GM23338 (cell line): ENCODE data around the gene UBAP1L. TPM values are rescaled to one million over a fixed set of nuclear protein-coding genes. Genes with fewer than 3 reads are reported as not detected.

Source experiments
- ATAC-seq: fragments of 200-7000 bp; cut with Tn5 transposase; 3 replicates; pipeline ENCODE4 v1.9.1; 2020
- DNase-seq: peaks from one replicate; pipeline ENCODE4 v3.0.0-alpha.2; 2015; ENCODE audit warnings: low spot score
- H2AFZ ChIP-seq: fragments of 200-600 bp; sonication (generic); 2 replicates; pipeline ENCODE4 v1.8.0; 2016; ENCODE audit warnings: antibody characterized with exemption, mild to moderate bottlenecking, moderate library complexity
- H3F3A ChIP-seq: fragments of 200-600 bp; sonication (generic); replicated peaks from 2 replicates; pipeline ENCODE4 v1.8.0; 2017; ENCODE audit warnings: antibody characterized with exemption, mixed run types, low read depth
- H3K27ac ChIP-seq: fragments of 200-600 bp; sonication (generic); 2 replicates; pipeline ENCODE4 v1.6.1; 2016; ENCODE audit warnings: low read depth
- H3K27me3 ChIP-seq: fragments of 200-600 bp; sonication (generic); 2 replicates; pipeline ENCODE4 v1.8.0; 2016; ENCODE audit warnings: mild to moderate bottlenecking, mixed run types, moderate library complexity; ENCODE audit not compliant: insufficient read depth
- H3K36me3 ChIP-seq: fragments of 200-600 bp; sonication (generic); 2 replicates; pipeline ENCODE4 v1.8.0; 2016; ENCODE audit warnings: mild to moderate bottlenecking; ENCODE audit not compliant: insufficient read depth
- H3K4me1 ChIP-seq: fragments of 200-600 bp; sonication (generic); 2 replicates; pipeline ENCODE4 v1.8.0; 2016; ENCODE audit warnings: mild to moderate bottlenecking, moderate library complexity; ENCODE audit not compliant: insufficient read depth
- H3K4me2 ChIP-seq: fragments of 200-600 bp; sonication (generic); 2 replicates; pipeline ENCODE4 v1.7.1; 2017; ENCODE audit warnings: mixed run types
- H3K4me3 ChIP-seq: fragments of 200-600 bp; sonication (generic); 2 replicates; pipeline ENCODE4 v1.6.1; 2016; ENCODE audit warnings: mixed run types
- H3K79me2 ChIP-seq: fragments of 200-600 bp; sonication (generic); replicated peaks from 2 replicates; pipeline ENCODE4 v1.8.0; 2017; ENCODE audit warnings: mild to moderate bottlenecking; ENCODE audit not compliant: insufficient read depth
- H3K9me2 ChIP-seq: fragments of 200-600 bp; sonication (generic); 2 replicates; pipeline ENCODE4 v1.8.0; 2017; ENCODE audit not compliant: insufficient read depth
- H4K20me1 ChIP-seq: fragments of 200-600 bp; sonication (generic); replicated peaks from 2 replicates; pipeline ENCODE4 v1.8.0; 2017; ENCODE audit warnings: mild to moderate bottlenecking; ENCODE audit not compliant: insufficient read depth
- H3K27ac Mint-ChIP-seq: 2 replicates; pipeline ENCODE4 v1.8.0; 2020; ENCODE audit warnings: inconsistent platforms, mild to moderate bottlenecking, moderate library complexity, mixed read lengths
- H3K27me3 Mint-ChIP-seq: 3 replicates; pipeline ENCODE4 v1.8.0; 2022; ENCODE audit warnings: low read depth, mild to moderate bottlenecking, moderate library complexity, mixed read lengths, inconsistent platforms; ENCODE audit not compliant: insufficient read depth, poor library complexity
- H3K36me3 Mint-ChIP-seq: 3 replicates; pipeline ENCODE4 v1.8.0; 2021; ENCODE audit warnings: low read depth, mild to moderate bottlenecking, inconsistent platforms, moderate library complexity, mixed read lengths
- H3K4me1 Mint-ChIP-seq: 3 replicates; pipeline ENCODE4 v1.8.0; 2020; ENCODE audit warnings: mild to moderate bottlenecking, inconsistent platforms, mixed read lengths
- H3K4me3 Mint-ChIP-seq: 3 replicates; pipeline ENCODE4 v1.8.0; 2021; ENCODE audit warnings: moderate library complexity, mild to moderate bottlenecking, inconsistent platforms, mixed read lengths
- H3K9me3 Mint-ChIP-seq: 3 replicates; pipeline ENCODE4 v1.8.0; 2020; ENCODE audit warnings: moderate library complexity, mild to moderate bottlenecking, inconsistent platforms, mixed read lengths
- CREB1 ChIP-seq: fragments of 250-450 bp; sonication (Bioruptor Pico); IDR thresholded peaks from 2 replicates; pipeline ENCODE4 v1.5.0; 2020; ENCODE audit warnings: low read depth, mild to moderate bottlenecking, moderate library complexity
- CTCF ChIP-seq, 2 experiments: fragments of 200-600 bp in 1 of 2; sonication (generic) in 1 of 2; conservative IDR thresholded peaks; 2 replicates each; pipeline versions ENCODE4 v1.5.1 to v1.6.1; 2016 to 2017; ENCODE audit warnings: antibody characterized with exemption in 2 of 2, low read depth in 2 of 2, mild to moderate bottlenecking in 2 of 2, moderate library complexity in 1 of 2
- ETS1 ChIP-seq: IDR thresholded peaks from 2 replicates; pipeline ENCODE4 v1.6.1; 2016; ENCODE audit warnings: antibody characterized with exemption
- EZH2 ChIP-seq: fragments of 200-600 bp; sonication (generic); IDR thresholded peaks from one replicate; pipeline ENCODE4 v1.8.0; 2017; ENCODE audit warnings: antibody characterized with exemption, mild to moderate bottlenecking, low read depth; ENCODE audit not compliant: unreplicated experiment
- EZH2phosphoT487 ChIP-seq: fragments of 200-600 bp; sonication (generic); IDR thresholded peaks from one replicate; pipeline ENCODE4 v1.8.1; 2018; ENCODE audit warnings: antibody characterized with exemption; ENCODE audit not compliant: unreplicated experiment
- JUNB ChIP-seq: IDR thresholded peaks from one replicate; pipeline ENCODE4 v1.6.1; 2016; ENCODE audit warnings: antibody characterized with exemption; ENCODE audit not compliant: unreplicated experiment
- NANOG ChIP-seq: IDR thresholded peaks from 2 replicates; pipeline ENCODE4 v1.6.1; 2016; ENCODE audit warnings: antibody characterized with exemption, borderline replicate concordance
- POLR2AphosphoS5 ChIP-seq: IDR thresholded peaks from 2 replicates; pipeline ENCODE4 v1.6.1; 2016; ENCODE audit warnings: antibody characterized with exemption, low read depth
- REST ChIP-seq: IDR thresholded peaks from one replicate; pipeline ENCODE4 v1.6.1; 2018; ENCODE audit warnings: antibody characterized with exemption; ENCODE audit not compliant: unreplicated experiment
- STAT1 ChIP-seq: IDR thresholded peaks from one replicate; pipeline ENCODE4 v1.6.1; 2016; ENCODE audit warnings: antibody characterized with exemption; ENCODE audit not compliant: unreplicated experiment
- ZNF114 ChIP-seq: fragments of 250-450 bp; sonication (Bioruptor Pico); IDR thresholded peaks from 2 replicates; pipeline ENCODE4 v1.5.0; 2020; ENCODE audit warnings: mild to moderate bottlenecking, moderate library complexity
- ZNF331 ChIP-seq: fragments of 250-450 bp; sonication (Bioruptor Pico); IDR thresholded peaks from 2 replicates; pipeline ENCODE4 v1.5.0; 2020; ENCODE audit warnings: low read depth, mild to moderate bottlenecking, moderate library complexity
- ZNF462 ChIP-seq: fragments of 250-450 bp; sonication (Bioruptor Pico); IDR thresholded peaks from 2 replicates; pipeline ENCODE4 v1.5.0; 2020; ENCODE audit warnings: mild to moderate bottlenecking, moderate library complexity
- polyA plus RNA-seq: library from polyadenylated mRNA; unstranded; fragments of >200 nt; fragmentation: Nextera tagmentation; extraction: Ambion mirVana; gene quantifications from 2 replicates; pipeline ENCODE4 v1.2.1, GENCODE V29; 2016
- total RNA-seq: library from RNA; depleted of rRNA; stranded (reverse); fragments of >200 nt; shearing (Covaris generic); gene quantifications from 2 replicates; pipeline ENCODE4 v1.2.3, GENCODE V29; 2014

UBAP1L gene
- total and polyA plus RNA-seq, 2 experiments from 2014 or later = 0.53 to 1.5 TPM

- H3K4me3 Mint-ChIP-seq = no peak overlapping the region
- no peaks in the 10 kb centered on the region for H3K36me3 ChIP-seq
- H3K36me3 Mint-ChIP-seq = peaks cover 2% of the 10 kb centered on the region; the same call in 1 of the 3 replicates
- no peaks in the 10 kb centered on the region for H3K4me1 ChIP-seq
- H3K4me1 Mint-ChIP-seq = peaks cover 7% of the 10 kb centered on the region; the same call in 2 of the 3 replicates
- H3K27ac Mint-ChIP-seq = no peak overlapping the region
- ATAC-seq (no peak), DNase-seq (no peak)
- H3K27me3 ChIP-seq = no peaks in the 10 kb centered on the region
- H4K20me1 ChIP-seq = no peaks in the 10 kb centered on the region
- H3K4me3 ChIP-seq = no peak overlapping the region
- no peak overlapping the region for H3K27ac ChIP-seq
- TF ChIP-seq EZH2 (no peak), EZH2phosphoT487 (no peak), STAT1 (no peak), POLR2AphosphoS5 (no peak), CREB1 (CRISPR knock-in tag) (no peak), JUNB (no peak), CTCF (conservative IDR thresholded peaks at IDR 0.05; ENCODE audit: low read depth in 2 of 2) (no peak), ZNF114 (CRISPR knock-in tag) (no peak), ZNF331 (CRISPR knock-in tag) (no peak), REST (no peak), NANOG (no peak), ETS1 (no peak), ZNF462 (CRISPR knock-in tag) (no peak)
- H3K9me2 ChIP-seq = no peaks in the 10 kb centered on the region
- H3K9me3 Mint-ChIP-seq = no peaks in the 10 kb centered on the region
- H3K79me2 ChIP-seq = no peaks in the 10 kb centered on the region
- H3K4me2 ChIP-seq = no peak overlapping the region
- H2AFZ ChIP-seq = no peak overlapping the region
- H3K27me3 Mint-ChIP-seq = peaks cover 11% of the 10 kb centered on the region
- H3F3A ChIP-seq = 0 out of 2 replicates have a peak, but pooled peaks cover 4% of the 10 kb centered on the region
Measured at GRCh38 chr15:65052956-65053355, 62.0 kb downstream of the UBAP1L start.
